Measurements from ENCODE around the gene HIVEP3.

- TF ChIP-seq EZH2 (IDR thresholded peaks at IDR 0.05; ENCODE audit: low read depth) (no peak), CTCF (conservative IDR thresholded peaks at IDR 0.05) (no peak)
Observed at GRCh38 chr1:41559331-41559730, 359.4 kb downstream of the HIVEP3 start.
